ENCODE measurements around the gene JUP. TPM values are rescaled to one million over a fixed set of nuclear protein-coding genes. Genes with fewer than 3 reads are reported as not detected.

JUP gene
- total and polyA plus RNA-seq, 10 of the 15 experiments (the other 5 are each of a cell fraction or from before 2014, with no cell fraction given): 1.5 to 36.3 (median 11.6) TPM

GRCh38 chr17:41777574-41778188 is 8.8 kb downstream of the JUP start:
- SMC1A ChIA-PET (ENCODE audit: uncharacterized antibody, unreplicated experiment): interaction anchor here (1.0 to 1.1 kb wide), 2 partner anchors 28 to 99 kb away, joined by 3 read pairs; no protein-coding TSS in a partner anchor
- H3K36me3 ChIP-seq (ENCODE audit: control insufficient read depth in 2 of 2, insufficient read depth in 2 of 2, low read length in 1 of 2): no peaks in the 10 kb centered on the region
- no peak overlapping the region for H3K4me3 ChIP-seq
- POLR2A ChIA-PET: no interaction called here
- H3K27ac ChIP-seq (ENCODE audit: control insufficient read depth, insufficient read depth): no peak overlapping the region
- no peak overlapping the region for H2AFZ ChIP-seq (ENCODE audit: control insufficient read depth, low read depth, low read length)
- no peaks in the 10 kb centered on the region; a peak in 1 of 4 replicates for H3K27me3 ChIP-seq (replicated peaks in 1 of 2; ENCODE audit: control insufficient read depth in 2 of 2, insufficient read depth in 2 of 2, low read length in 1 of 2)
- H3K9me3 ChIP-seq (replicated peaks; ENCODE audit: control insufficient read depth, insufficient read depth, low read length): no peaks in the 10 kb centered on the region
- H4K20me1 ChIP-seq (ENCODE audit: control insufficient read depth, insufficient read depth): no peaks in the 10 kb centered on the region
- CTCF ChIA-PET: interaction anchor here (0.6 to 0.9 kb wide), 3 partner anchors 22 to 58 kb away, joined by 3 to 4 read pairs (median 3); no protein-coding TSS in a partner anchor
- 15% methylated on average over 12 of the region's 12 CpGs for WGBS (ENCODE audit: insufficient coverage, insufficient replicate concordance, low lambda C conversion rate, missing lambda C conversion rate)
- no peaks in the 10 kb centered on the region for H3K79me2 ChIP-seq (ENCODE audit: control insufficient read depth, insufficient read depth, low read length)
- BruUV-seq (replicated peaks): no TSS peak
- no peak overlapping the region for H3K4me2 ChIP-seq (ENCODE audit: control insufficient read depth, insufficient read depth)
- no peak for FAIRE-seq
- in situ Hi-C loops (cut with MboI) (no loop called here), intact Hi-C loops (cut with micrococcal nuclease; ENCODE audit: unreplicated experiment) (no loop called here)
- RAD21 ChIA-PET (ENCODE audit: unreplicated experiment): no interaction called here
- no peak for DNase-seq (ENCODE audit: low read depth, low spot score)
- TF ChIP-seq MLLT1 (IDR thresholded peaks at IDR 0.05) (no peak), CBFB (IDR thresholded peaks at IDR 0.05; ENCODE audit: low read depth) (no peak), ETV6 (conservative IDR thresholded peaks at IDR 0.05 in 1 of 2, IDR thresholded peaks at IDR 0.05 in 1 of 2; ENCODE audit: borderline replicate concordance in 1 of 2, low read depth in 1 of 2) (no peak), POU2F2 (IDR thresholded peaks at IDR 0.05; ENCODE audit: borderline replicate concordance, low read depth, low read length) (no peak), NKRF (conservative IDR thresholded peaks at IDR 0.05) (no peak), KLF5 (IDR thresholded peaks at IDR 0.05; ENCODE audit: partially characterized antibody) (no peak), PBX3 (IDR thresholded peaks at IDR 0.05; ENCODE audit: insufficient replicate concordance, low read depth, low read length) (no peak), IKZF1 (conservative IDR thresholded peaks at IDR 0.05) (no peak)
- no peak overlapping the region for H3K9ac ChIP-seq (ENCODE audit: control insufficient read depth, insufficient read depth, low read length)
- no peaks in the 10 kb centered on the region for H3K4me1 ChIP-seq (ENCODE audit: control insufficient read depth, insufficient read depth, low read length)
- no peak for ATAC-seq

All from GM12878 (cell line).